PC-3 (cell line): ENCODE data around the gene FASTK. TPM values are rescaled to one million over a fixed set of nuclear protein-coding genes. Genes with fewer than 3 reads are reported as not detected.

Experiments used
- ATAC-seq: fragments of 200-7000 bp; cut with Tn5 transposase; 2 replicates; pipeline ENCODE4 v1.9.1; 2020; ENCODE audit warnings: mild to moderate bottlenecking, moderate library complexity
- BruUV-seq: library from RNA; stranded (reverse); fragments of 400-500 nt; replicated peaks from 2 replicates; lab custom pipeline; 2021; lab: Mats Ljungman, UMichigan
- CTCF ChIA-PET: fragments of 300-600 bp; sonication (Branson Sonifier 250); formaldehyde crosslinking; loops from one replicate; lab custom pipeline; 2022; ENCODE audit warnings: antibody characterized with exemption; lab: Charles Lee
- POLR2A ChIA-PET: fragments of 300-600 bp; sonication (Branson Sonifier 250); formaldehyde crosslinking; loops from one replicate; lab custom pipeline; 2022; ENCODE audit warnings: antibody characterized with exemption; ENCODE audit not compliant: unreplicated experiment; lab: Charles Lee
- DNase-seq: peaks from one replicate; pipeline ENCODE4 v3.0.0-alpha.2; 2015
- H2AFZ ChIP-seq: fragments of 300-600 bp; sonication (generic); 2 replicates; pipeline ENCODE4 v1.6.0; 2016; ENCODE audit warnings: antibody characterized with exemption, low read length
- H3F3A ChIP-seq: fragments of 300-600 bp; sonication (generic); one replicate; pipeline ENCODE4 v1.6.0; 2017; ENCODE audit warnings: antibody characterized with exemption, low read length, control low read depth, mild to moderate bottlenecking; ENCODE audit not compliant: unreplicated experiment
- H3K27ac ChIP-seq: fragments of 300-600 bp; sonication (generic); 2 replicates; pipeline ENCODE4 v1.5.1; 2016; ENCODE audit warnings: mild to moderate bottlenecking, low read length
- H3K27me3 ChIP-seq: fragments of 300-600 bp; sonication (generic); 2 replicates; pipeline ENCODE4 v1.6.1; 2016; ENCODE audit warnings: low read length, mixed read lengths
- H3K36me3 ChIP-seq: fragments of 300-600 bp; sonication (generic); 2 replicates; pipeline ENCODE4 v1.6.1; 2016; ENCODE audit warnings: low read depth, mixed run types, low read length, mixed read lengths
- H3K4me1 ChIP-seq: fragments of 300-600 bp; sonication (generic); 2 replicates; pipeline ENCODE4 v1.5.1; 2016; ENCODE audit warnings: low read length; ENCODE audit not compliant: insufficient read depth
- H3K4me2 ChIP-seq: fragments of 300-600 bp; sonication (generic); 2 replicates; pipeline ENCODE4 v1.6.0; 2016; ENCODE audit warnings: low read length
- H3K4me3 ChIP-seq: fragments of 300-600 bp; sonication (generic); 2 replicates; pipeline ENCODE4 v1.5.1; 2016; ENCODE audit warnings: mild to moderate bottlenecking, low read length, mixed read lengths
- H3K79me2 ChIP-seq: fragments of 300-600 bp; sonication (generic); 2 replicates; pipeline ENCODE4 v1.6.1; 2017; ENCODE audit warnings: low read length, mixed read lengths
- H3K9ac ChIP-seq: fragments of 300-600 bp; sonication (generic); 2 replicates; pipeline ENCODE4 v1.6.0; 2016; ENCODE audit warnings: mild to moderate bottlenecking, low read length
- H3K9me2 ChIP-seq: fragments of 300-600 bp; sonication (generic); replicated peaks from 2 replicates; pipeline ENCODE4 v1.6.1; 2016; ENCODE audit warnings: mixed run types, low read length, mixed read lengths
- H3K9me3 ChIP-seq: fragments of 300-600 bp; sonication (generic); 2 replicates; pipeline ENCODE4 v1.6.1; 2016; ENCODE audit warnings: low read length, mixed read lengths
- H4K20me1 ChIP-seq: fragments of 300-600 bp; sonication (generic); 2 replicates; pipeline ENCODE4 v1.6.1; 2016; ENCODE audit warnings: low read length, mixed read lengths
- CTCF ChIP-seq: fragments of 300-600 bp; sonication (generic); conservative IDR thresholded peaks from 2 replicates; pipeline ENCODE4 v1.5.1; 2017; ENCODE audit warnings: antibody characterized with exemption, low read depth, mild to moderate bottlenecking, low read length
- EZH2 ChIP-seq: fragments of 300-600 bp; sonication (generic); IDR thresholded peaks from one replicate; pipeline ENCODE4 v1.6.1; 2017; ENCODE audit warnings: antibody characterized with exemption, mild to moderate bottlenecking, low read length; ENCODE audit not compliant: unreplicated experiment
- EZH2phosphoT487 ChIP-seq: fragments of 300-600 bp; sonication (generic); IDR thresholded peaks from 2 replicates; pipeline ENCODE4 v1.6.1; 2018; ENCODE audit warnings: mild to moderate bottlenecking, antibody characterized with exemption, low read length, borderline replicate concordance
- intact Hi-C: fragments of 100-400 bp; cut with micrococcal nuclease; formaldehyde crosslinking; loops from 2 replicates; pipeline ENCODE4 v1.9.0; 2023
- total RNA-seq: library from RNA; depleted of rRNA; stranded (reverse); fragments of >200 nt; gene quantifications from 2 replicates; pipeline ENCODE4 v1.2.3, GENCODE V29; 2014

The FASTK gene
- total RNA-seq, 1 experiment from 2014 or later, result 163 TPM

- peak overlapping the region; percentile 100 for H3K4me2 ChIP-seq
- ChIA-PET POLR2A (no interaction called here), CTCF (no interaction called here)
- peaks cover 46% of the 10 kb centered on the region for H3K4me1 ChIP-seq
- peaks cover 11% of the 10 kb centered on the region; the same call in 1 of the 2 replicates for H4K20me1 ChIP-seq
- H3K9me3 ChIP-seq, result no peaks in the 10 kb centered on the region
- intact Hi-C loops, result loop anchor here (1.0 kb wide), 1 partner anchor 29 kb away; no protein-coding TSS in a partner anchor
- no TSS peak for BruUV-seq
- H3K36me3 ChIP-seq, result no peaks in the 10 kb centered on the region; the same call in 1 of the 2 replicates
- ATAC-seq (0 out of 2 replicates have a peak, but pooled peaks have one; percentile 0), DNase-seq (peak; percentile 30)
- H3K79me2 ChIP-seq, result peaks cover 64% of the 10 kb centered on the region
- no peaks in the 10 kb centered on the region for H3F3A ChIP-seq
- peak overlapping the region; percentile 87 for H3K9ac ChIP-seq
- peak overlapping the region; percentile 82 for H2AFZ ChIP-seq
- H3K27me3 ChIP-seq, result no peaks in the 10 kb centered on the region
- H3K9me2 ChIP-seq, result no peaks in the 10 kb centered on the region
- TF ChIP-seq EZH2phosphoT487 (no peak), CTCF (no peak), EZH2 (no peak)
- peak overlapping the region; percentile 36 for H3K27ac ChIP-seq
- H3K4me3 ChIP-seq, result peak overlapping the region; percentile 99
Observed at GRCh38 chr7:151086802-151087244, 6.2 kb upstream of the FASTK start.

- Histone ChIP-seq H3F3A (no peaks in the 10 kb centered on the region), H3K27me3 (no peaks in the 10 kb centered on the region), H3K79me2 (peaks cover 59% of the 10 kb centered on the region), H3K9me3 (no peaks in the 10 kb centered on the region), H3K27ac (peak within 1 kb of the TSS; percentile 42), H4K20me1 (peaks cover 4% of the 10 kb centered on the region; the same call in 1 of the 2 replicates), H3K4me2 (peak within 1 kb of the TSS; percentile 100), H3K9ac (peak within 1 kb of the TSS; percentile 87), H3K4me1 (peaks cover 54% of the 10 kb centered on the region), H3K9me2 (no peaks in the 10 kb centered on the region), H3K36me3 (no peaks in the 10 kb centered on the region), H3K4me3 (peak within 1 kb of the TSS; percentile 99), H2AFZ (peak within 1 kb of the TSS; percentile 84)
- DNase-seq (peak; percentile 71), ATAC-seq (peak; percentile 44)
- ChIA-PET CTCF (no interaction called here), POLR2A (no interaction called here)
- TF ChIP-seq EZH2, result no peak
- TF ChIP-seq CTCF, result no peak
- no peak for TF ChIP-seq EZH2phosphoT487
- intact Hi-C loops, result loop anchor here (1.0 kb wide), 1 partner anchor 28 kb away; no protein-coding TSS in a partner anchor
- no TSS peak for BruUV-seq
Observed at GRCh38 chr7:151085691-151086620, 5.3 kb upstream of the FASTK start, which contains the start of gene AGAP3. Gene AGAP3 (plus strand): TSS chr7:151086475. CDS start chr7:151086742, 267 bp downstream.
